Endothelial cell of umbilical vein (primary cell): ENCODE results near the gene WNT6. TPM values are rescaled to one million over a fixed set of nuclear protein-coding genes. Genes with fewer than 3 reads are reported as not detected.
A peak's percentile ranks its signal among the peaks of the same experiment; 100 is the strongest.

Experiments
- BruUV-seq: library from RNA; stranded (reverse); fragments of 400-500 nt; replicated peaks from 2 replicates; lab custom pipeline; 2021; lab: Mats Ljungman, UMichigan
- CTCF ChIA-PET: fragments of 300-600, 350-600 bp; sonication (Branson Sonifier 250); formaldehyde crosslinking; loops from one replicate; lab custom pipeline; 2021; ENCODE audit warnings: antibody characterized with exemption, inconsistent platforms; lab: Charles Lee
- POLR2A ChIA-PET: fragments of 300-600, 350-600 bp; sonication (Branson Sonifier 250); formaldehyde crosslinking; loops from one replicate; lab custom pipeline; 2021; ENCODE audit warnings: antibody characterized with exemption, inconsistent platforms; lab: Charles Lee
- DNase-seq: peaks from one replicate; pipeline ENCODE4 v3.0.0-alpha.2; 2011; ENCODE audit warnings: low read depth, low spot score
- FAIRE-seq: peaks from 2 replicates; lab custom pipeline; 2011; peaks lifted over from hg19 to GRCh38; lab: Jason Lieb, UNC
- H2AFZ ChIP-seq: 2 replicates; pipeline ENCODE4 v1.6.0; 2012; ENCODE audit warnings: low read depth, low read length, control low read depth, inconsistent platforms
- H3K27ac ChIP-seq: 2 replicates; pipeline ENCODE4 v1.5.1; 2011; ENCODE audit warnings: low read depth, mild to moderate bottlenecking, control low read depth, low read length, moderate library complexity; ENCODE audit not compliant: insufficient read depth
- H3K27me3 ChIP-seq, 2 experiments: 2 replicates each; pipeline versions ENCODE4 v1.6.0 to v1.6.1; 2011; ENCODE audit warnings: low read length in 2 of 2, mixed read lengths in 1 of 2; ENCODE audit not compliant: control insufficient read depth in 2 of 2, insufficient read depth in 2 of 2
- H3K36me3 ChIP-seq, 2 experiments: 2 replicates in 1 of 2; 3 replicates in 1 of 2; pipeline ENCODE4 v1.5.1; 2011; ENCODE audit warnings: low read length in 2 of 2, mild to moderate bottlenecking in 1 of 2, moderate library complexity in 1 of 2; ENCODE audit not compliant: control insufficient read depth in 2 of 2, insufficient read depth in 2 of 2; ENCODE audit errors: extremely low read depth in 1 of 2
- H3K4me1 ChIP-seq: 3 replicates; pipeline ENCODE4 v1.5.1; 2011; ENCODE audit warnings: mild to moderate bottlenecking, low read length; ENCODE audit not compliant: control insufficient read depth, insufficient read depth; ENCODE audit errors: extremely low read depth
- H3K4me2 ChIP-seq: 2 replicates; pipeline ENCODE4 v1.6.1; 2011; ENCODE audit warnings: low read length, control low read depth, mixed read lengths; ENCODE audit not compliant: insufficient read depth
- H3K4me3 ChIP-seq, 3 experiments: fragments of 200-600 bp in 1 of 3; sonication (generic), shearing (Covaris generic) in 1 of 3; replicated peaks in 1 of 3; 2 replicates each; pipeline ENCODE4 v1.5.1; 2011 to 2016; ENCODE audit warnings: control low read depth in 3 of 3, low read length in 3 of 3, mild to moderate bottlenecking in 2 of 3, inconsistent platforms in 1 of 3, low read depth in 1 of 3, moderate library complexity in 1 of 3; ENCODE audit not compliant: insufficient read depth in 1 of 3
- H3K79me2 ChIP-seq: 2 replicates; pipeline ENCODE4 v1.6.0; 2012; ENCODE audit warnings: low read length, inconsistent platforms; ENCODE audit not compliant: control insufficient read depth, insufficient read depth
- H3K9ac ChIP-seq: replicated peaks from 2 replicates; pipeline ENCODE3; 2011; ENCODE audit warnings: low read length, control low read depth; ENCODE audit not compliant: insufficient read depth; ENCODE audit errors: extremely low read depth
- H3K9me1 ChIP-seq: replicated peaks from 3 replicates; pipeline ENCODE4 v1.6.0; 2011; ENCODE audit warnings: mild to moderate bottlenecking, low read length; ENCODE audit not compliant: control insufficient read depth, insufficient read depth; ENCODE audit errors: extremely low read depth
- H3K9me3 ChIP-seq: replicated peaks from 2 replicates; pipeline ENCODE4 v1.5.1; 2012; ENCODE audit warnings: low read length, inconsistent platforms; ENCODE audit not compliant: control insufficient read depth, insufficient read depth
- H4K20me1 ChIP-seq: replicated peaks from 2 replicates; pipeline ENCODE3; 2011; ENCODE audit warnings: mild to moderate bottlenecking, low read length; ENCODE audit not compliant: control insufficient read depth, insufficient read depth; ENCODE audit errors: extremely low read depth
- EZH2 ChIP-seq: IDR thresholded peaks from 2 replicates; pipeline ENCODE4 v1.6.1; 2012; ENCODE audit warnings: borderline replicate concordance, low read depth, mild to moderate bottlenecking, moderate library complexity, low read length, inconsistent platforms; ENCODE audit not compliant: severe bottlenecking
- FOS ChIP-seq: IDR thresholded peaks from 2 replicates; pipeline ENCODE4 v1.6.1; 2011; ENCODE audit warnings: mild to moderate bottlenecking, low read length, moderate library complexity, borderline replicate concordance; ENCODE audit not compliant: insufficient read depth
- POLR2AphosphoS5 ChIP-seq: IDR thresholded peaks from 2 replicates; pipeline ENCODE4 v1.6.1; 2012; ENCODE audit warnings: low read depth, mild to moderate bottlenecking, control low read depth, low read length, moderate library complexity; ENCODE audit not compliant: insufficient read depth
- dilution Hi-C: fragments of 300-500 bp; cut with MboI; formaldehyde crosslinking; loops from one replicate; pipeline ENCODE4 v1.15.0; 2019; ENCODE audit warnings: low sequenced_read_pairs; ENCODE audit not compliant: extremely low pct_ligation_motif_present
- intact Hi-C: fragments of 100-400 bp; cut with micrococcal nuclease; formaldehyde crosslinking; loops from one replicate; pipeline ENCODE4 v1.10.0; 2022
- polyA plus RNA-seq, 4 experiments: library from polyadenylated mRNA; depleted of rRNA in 3 of 4; stranded (reverse) in 3 of 4; unstranded in 1 of 4; fragments of >200 nt; gene quantifications; 2 replicates each; pipeline versions ENCODE4 v1.2.1 to v1.2.3, GENCODE V29; 2011 to 2012; ENCODE audit warnings: missing spikeins in 1 of 4
- total RNA-seq: library from RNA; stranded (reverse); gene quantifications from 2 replicates; pipeline ENCODE4 v1.2.3, GENCODE V29; 2021
- TF ChIP-seq, protein P1 (sequence below), 2 donors: IDR thresholded peaks; 1 replicate in 1 of 2; 2 replicates in 1 of 2; pipeline ENCODE4 v1.5.1; 2011; ENCODE audit warnings: low read length in 2 of 2, mild to moderate bottlenecking in 2 of 2, moderate library complexity in 2 of 2, control low read depth in 1 of 2, inconsistent platforms in 1 of 2, low read depth in 1 of 2; ENCODE audit not compliant: insufficient read depth in 1 of 2; ENCODE audit errors: extremely low read depth in 1 of 2

The WNT6 gene
- total and polyA plus RNA-seq, 2 donors (not counting 3 experiments of a cell fraction or from before 2014, with no cell fraction given): not detected

DNA sequence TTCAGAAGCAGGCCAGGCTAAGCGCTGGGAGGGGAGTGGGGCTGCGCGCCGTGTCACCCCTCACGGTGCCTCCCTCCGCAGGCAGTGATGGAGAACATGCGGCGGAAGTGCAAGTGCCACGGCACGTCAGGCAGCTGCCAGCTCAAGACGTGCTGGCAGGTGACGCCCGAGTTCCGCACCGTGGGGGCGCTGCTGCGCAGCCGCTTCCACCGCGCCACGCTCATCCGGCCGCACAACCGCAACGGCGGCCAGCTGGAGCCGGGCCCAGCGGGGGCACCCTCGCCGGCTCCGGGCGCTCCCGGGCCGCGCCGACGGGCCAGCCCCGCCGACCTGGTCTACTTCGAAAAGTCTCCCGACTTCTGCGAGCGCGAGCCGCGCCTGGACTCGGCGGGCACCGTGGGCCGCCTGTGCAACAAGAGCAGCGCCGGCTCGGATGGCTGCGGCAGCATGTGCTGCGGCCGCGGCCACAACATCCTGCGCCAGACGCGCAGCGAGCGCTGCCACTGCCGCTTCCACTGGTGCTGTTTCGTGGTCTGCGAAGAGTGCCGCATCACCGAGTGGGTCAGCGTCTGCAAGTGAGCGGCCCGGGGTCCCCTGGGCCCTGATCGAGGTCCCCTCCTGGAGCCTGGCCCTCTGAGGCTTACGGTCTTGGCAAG, 33.2 kb downstream of the WNT6 start:
- H3K9ac ChIP-seq: no peak overlapping the region
- H3K9me1 ChIP-seq: no peaks in the 10 kb centered on the region
- H3K36me3 ChIP-seq: no peaks in the 10 kb centered on the region
- dilution Hi-C loops: no loop called here
- no peaks in the 10 kb centered on the region for H3K79me2 ChIP-seq
- H3K27me3 ChIP-seq: peaks cover 73 to 78% of the 10 kb centered on the region in 2 experiments
- POLR2A ChIA-PET: interaction anchor here (0.9 kb wide), 1 partner anchor 10 kb away, joined by 3 read pairs; no protein-coding TSS in a partner anchor
- intact Hi-C loops: no loop called here
- H3K9me3 ChIP-seq: no peaks in the 10 kb centered on the region
- BruUV-seq: no TSS peak
- H3K4me2 ChIP-seq: peak overlapping the region; percentile 6
- H4K20me1 ChIP-seq: no peaks in the 10 kb centered on the region
- no peaks in the 10 kb centered on the region for H3K4me1 ChIP-seq
- H2AFZ ChIP-seq: peak overlapping the region; percentile 57
- H3K27ac ChIP-seq: no peak overlapping the region
- TF ChIP-seq POLR2AphosphoS5 (peak; percentile 40), EZH2 (peak; percentile 17), FOS (no peak)
- TF ChIP-seq, protein P1, sequence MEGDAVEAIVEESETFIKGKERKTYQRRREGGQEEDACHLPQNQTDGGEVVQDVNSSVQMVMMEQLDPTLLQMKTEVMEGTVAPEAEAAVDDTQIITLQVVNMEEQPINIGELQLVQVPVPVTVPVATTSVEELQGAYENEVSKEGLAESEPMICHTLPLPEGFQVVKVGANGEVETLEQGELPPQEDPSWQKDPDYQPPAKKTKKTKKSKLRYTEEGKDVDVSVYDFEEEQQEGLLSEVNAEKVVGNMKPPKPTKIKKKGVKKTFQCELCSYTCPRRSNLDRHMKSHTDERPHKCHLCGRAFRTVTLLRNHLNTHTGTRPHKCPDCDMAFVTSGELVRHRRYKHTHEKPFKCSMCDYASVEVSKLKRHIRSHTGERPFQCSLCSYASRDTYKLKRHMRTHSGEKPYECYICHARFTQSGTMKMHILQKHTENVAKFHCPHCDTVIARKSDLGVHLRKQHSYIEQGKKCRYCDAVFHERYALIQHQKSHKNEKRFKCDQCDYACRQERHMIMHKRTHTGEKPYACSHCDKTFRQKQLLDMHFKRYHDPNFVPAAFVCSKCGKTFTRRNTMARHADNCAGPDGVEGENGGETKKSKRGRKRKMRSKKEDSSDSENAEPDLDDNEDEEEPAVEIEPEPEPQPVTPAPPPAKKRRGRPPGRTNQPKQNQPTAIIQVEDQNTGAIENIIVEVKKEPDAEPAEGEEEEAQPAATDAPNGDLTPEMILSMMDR (IDR thresholded peaks at IDR 0.05; ENCODE audit: extremely low read depth in 1 of 2, insufficient read depth in 1 of 2, low read depth in 1 of 2, low read length in 2 of 2): peak; percentile 44 to 58
- DNase-seq: peak; percentile 57
- CTCF ChIA-PET: interaction anchor here (0.7 to 10.0 kb wide), 10 partner anchors 9 to 227 kb away, joined by 3 to 362 read pairs (median 4); partner anchors contain the start of gene WNT10A
- no peak for FAIRE-seq
- no peak overlapping the region for H3K4me3 ChIP-seq
